ENCODE results near the gene H6PD.
"Not testable (repeated sequence)": the region's sequence is repeated elsewhere in the genome, so short reads cannot be mapped to it uniquely, and the experiment has no call there.

Gene H6PD

DNA sequence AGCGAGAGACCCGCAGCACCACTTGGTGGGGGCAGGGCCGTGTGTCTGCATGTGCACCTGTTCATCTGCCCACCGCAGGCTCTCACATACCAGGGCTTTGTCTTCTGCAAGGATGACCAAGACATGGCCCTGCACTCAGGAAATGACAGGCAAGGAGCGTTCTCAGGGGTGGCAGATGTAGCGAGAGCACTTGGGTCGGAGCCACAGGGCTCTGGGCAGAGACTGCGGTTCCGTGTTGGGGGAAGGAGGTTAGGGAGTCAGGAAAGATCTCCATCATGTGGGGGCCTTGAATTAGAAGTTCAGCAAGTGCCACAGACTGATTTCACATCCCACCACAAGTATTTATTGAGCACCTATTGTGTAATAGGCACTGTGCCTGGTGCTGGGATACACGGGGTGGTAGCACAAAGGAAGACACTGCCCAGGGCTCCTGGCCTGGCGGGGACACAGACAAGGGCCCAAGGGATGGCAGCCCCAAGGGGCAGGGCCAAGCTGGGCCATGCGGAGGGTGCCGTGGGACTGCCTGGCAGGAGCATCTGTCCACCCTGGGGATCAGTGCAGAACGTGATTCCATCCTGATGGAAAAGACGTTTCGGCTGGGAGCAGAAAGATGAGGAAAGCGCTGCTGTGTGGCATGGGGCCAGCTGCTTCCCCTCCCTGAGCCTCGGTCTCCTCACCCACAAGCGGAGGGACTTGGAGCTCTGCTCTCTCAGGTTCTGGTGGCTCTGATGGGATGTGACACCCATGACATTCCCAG lies 46.7 kb downstream of the H6PD start:
- no peak for DNase-seq

DNA sequence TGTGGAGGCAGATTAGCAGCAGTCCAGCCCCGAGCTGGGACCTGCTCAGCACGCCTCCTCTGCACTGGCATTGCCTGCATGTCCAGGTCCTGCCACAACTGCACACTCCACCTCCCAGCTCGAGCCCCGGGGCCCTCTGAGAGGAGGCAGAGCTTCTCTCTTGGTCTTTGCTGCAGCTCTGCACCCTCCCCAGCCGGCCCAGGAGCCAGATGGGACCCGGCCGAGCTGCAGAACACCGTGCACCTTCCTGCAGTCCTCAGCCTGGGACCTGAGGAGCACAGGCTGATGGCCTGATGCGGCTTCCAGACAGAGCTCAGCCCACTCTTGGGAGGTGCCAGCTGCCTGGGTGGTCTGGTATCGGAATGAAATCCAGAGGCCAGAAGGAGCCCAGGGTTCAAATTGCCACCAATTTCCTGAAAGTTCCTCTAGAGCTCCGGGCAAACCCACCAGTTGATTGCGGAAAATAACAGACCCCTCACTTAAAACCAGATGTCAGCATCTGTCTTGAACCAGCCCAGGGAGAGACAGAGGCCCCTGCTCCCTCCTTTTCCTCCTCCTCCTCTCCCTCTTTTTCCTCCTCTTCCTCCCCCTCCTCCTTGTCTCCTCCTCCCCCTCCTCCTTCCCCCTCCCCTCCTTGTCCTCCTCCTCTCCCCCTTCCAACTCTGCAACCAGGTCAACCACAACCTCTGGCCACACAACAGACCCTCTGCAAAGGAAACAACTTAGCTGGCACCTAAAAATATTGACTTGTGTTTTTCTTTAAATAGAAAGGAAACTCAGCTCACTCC lies 47.5 kb downstream of the H6PD start:
- no peak for DNase-seq

DNA sequence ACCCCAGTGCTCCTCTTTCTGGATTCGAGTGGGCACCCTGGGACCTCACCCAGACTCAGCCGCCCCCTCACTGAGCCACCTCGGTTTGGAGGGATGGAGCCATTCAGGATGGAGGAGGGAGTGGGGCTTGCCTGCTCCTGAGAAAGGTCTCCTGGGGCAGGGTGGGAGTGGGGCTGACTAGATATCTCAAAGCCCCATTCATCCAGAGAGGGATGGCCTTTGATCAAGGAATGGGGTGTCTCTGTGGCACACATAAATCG lies 48.1 kb downstream of the H6PD start:
- DNase-seq = no peak

DNA sequence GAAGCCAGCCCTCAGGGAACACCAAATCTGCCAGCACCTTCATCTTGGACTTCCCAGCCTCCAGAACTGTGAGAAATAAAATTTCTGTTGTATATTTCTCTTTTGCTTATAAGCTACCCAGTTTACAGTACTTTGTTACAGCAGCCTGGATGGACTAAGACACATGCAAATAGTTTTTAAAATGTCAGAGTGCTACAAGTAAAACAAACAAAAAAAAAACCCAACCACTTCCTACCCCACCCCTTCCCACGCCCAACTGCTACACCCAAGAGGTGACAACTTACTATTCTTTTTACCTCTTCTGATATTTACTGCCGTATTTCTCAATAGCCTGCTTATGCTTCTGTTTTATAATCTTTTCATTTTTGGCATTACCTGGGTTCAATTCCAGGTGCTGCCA lies 49.5 kb downstream of the H6PD start:
- DNase-seq = no peak

DNA sequence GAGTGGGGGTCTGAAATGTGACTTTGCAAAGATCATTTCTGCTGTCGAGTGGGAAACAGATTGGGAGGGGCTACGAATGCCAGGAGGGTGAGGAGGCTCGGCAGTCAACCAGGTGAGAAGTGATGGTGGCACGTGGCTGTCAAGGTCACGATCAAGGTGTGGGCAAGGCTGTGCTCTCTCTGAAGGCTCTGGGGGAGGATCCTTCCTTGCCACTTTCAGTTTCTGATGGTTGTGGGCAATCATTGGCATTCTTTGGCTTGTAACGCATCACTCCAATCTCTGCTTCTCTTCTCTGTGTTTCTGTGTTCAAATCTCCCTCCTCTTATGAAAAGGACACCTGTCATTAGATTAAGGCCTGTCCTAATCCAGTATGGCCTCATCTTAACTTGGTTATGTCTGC lies 52.0 kb downstream of the H6PD start:
- no peak for DNase-seq

DNA sequence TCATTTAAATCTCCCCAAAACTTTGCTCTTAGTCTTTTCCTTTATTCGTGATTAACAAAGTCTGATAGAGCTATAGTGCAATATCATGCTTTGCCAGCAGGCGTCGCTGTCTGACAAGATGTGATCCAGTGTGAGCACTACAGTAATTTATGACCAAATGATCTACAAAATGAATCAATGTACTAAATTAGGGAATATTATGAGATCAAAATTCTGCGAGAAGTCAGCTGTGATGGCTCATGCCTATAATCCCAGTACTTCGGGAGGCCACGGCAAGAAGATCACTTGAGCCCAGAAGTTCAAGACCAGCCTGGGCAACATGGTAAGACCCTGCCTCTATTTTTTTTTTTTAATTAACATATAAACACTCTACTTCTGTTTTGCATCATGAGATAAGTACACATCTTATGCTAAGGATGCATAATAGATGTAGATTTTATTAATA lies 54.5 kb downstream of the H6PD start:
- peak; percentile 4 to 28 for DNase-seq

DNA sequence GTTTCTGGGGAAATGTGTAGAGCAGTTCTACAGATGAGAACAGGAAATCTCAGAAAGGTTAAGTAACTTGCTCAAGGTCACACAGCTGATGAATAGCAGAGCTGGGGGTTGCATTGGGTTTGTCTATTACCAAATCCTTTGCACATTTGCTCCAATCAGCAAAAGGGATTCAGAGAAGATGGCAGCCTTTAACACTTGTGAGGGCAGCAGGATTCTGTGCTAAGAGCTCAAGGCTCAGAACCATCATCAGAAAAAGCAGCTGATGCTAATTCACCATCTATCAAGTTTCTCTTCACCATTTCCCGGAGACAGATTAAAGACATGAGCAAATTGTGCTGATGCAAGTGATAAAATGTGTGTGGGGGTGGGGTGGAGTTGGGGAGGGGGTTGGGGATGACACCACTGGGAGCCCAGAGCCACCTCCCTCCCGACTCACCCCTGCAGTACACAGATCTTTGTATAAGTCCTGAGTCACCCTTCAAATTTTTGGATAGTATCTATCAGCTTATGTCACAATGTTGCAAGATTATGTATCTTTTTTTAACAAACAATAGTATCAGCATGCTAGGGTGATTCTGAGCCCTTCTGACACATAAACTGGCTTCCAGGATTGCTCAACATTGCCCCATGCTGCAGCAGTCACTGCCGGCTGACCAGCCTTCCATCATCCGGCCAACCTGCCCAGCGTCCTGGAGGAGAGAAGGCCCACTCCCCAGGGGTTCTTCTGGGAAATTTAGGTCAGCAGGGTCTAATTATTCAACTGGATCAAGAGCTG lies 55.3 kb downstream of the H6PD start:
- DNase-seq = no peak

DNA sequence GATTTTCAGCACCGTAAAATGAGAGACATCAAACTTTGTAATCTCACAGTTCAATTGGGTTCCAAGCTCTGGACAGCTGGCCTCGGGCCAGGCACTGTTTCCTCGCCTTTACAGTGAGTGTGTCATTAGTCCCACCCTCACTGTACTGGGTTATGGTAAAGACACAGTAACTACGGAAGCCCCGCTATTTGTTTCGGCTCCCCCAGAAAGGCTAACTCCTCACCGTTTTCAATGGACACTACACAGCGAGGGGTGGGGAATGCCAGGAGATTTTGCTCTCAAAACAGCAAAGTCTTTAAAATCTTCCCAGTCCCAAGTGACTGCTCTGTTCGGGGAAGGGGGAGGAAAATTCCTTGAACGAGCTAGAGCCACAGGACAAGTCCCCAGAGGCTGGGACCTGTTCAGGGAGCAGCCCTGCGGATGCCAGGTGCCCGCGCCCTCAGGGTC lies 57.4 kb downstream of the H6PD start:
- no peak for DNase-seq

DNA sequence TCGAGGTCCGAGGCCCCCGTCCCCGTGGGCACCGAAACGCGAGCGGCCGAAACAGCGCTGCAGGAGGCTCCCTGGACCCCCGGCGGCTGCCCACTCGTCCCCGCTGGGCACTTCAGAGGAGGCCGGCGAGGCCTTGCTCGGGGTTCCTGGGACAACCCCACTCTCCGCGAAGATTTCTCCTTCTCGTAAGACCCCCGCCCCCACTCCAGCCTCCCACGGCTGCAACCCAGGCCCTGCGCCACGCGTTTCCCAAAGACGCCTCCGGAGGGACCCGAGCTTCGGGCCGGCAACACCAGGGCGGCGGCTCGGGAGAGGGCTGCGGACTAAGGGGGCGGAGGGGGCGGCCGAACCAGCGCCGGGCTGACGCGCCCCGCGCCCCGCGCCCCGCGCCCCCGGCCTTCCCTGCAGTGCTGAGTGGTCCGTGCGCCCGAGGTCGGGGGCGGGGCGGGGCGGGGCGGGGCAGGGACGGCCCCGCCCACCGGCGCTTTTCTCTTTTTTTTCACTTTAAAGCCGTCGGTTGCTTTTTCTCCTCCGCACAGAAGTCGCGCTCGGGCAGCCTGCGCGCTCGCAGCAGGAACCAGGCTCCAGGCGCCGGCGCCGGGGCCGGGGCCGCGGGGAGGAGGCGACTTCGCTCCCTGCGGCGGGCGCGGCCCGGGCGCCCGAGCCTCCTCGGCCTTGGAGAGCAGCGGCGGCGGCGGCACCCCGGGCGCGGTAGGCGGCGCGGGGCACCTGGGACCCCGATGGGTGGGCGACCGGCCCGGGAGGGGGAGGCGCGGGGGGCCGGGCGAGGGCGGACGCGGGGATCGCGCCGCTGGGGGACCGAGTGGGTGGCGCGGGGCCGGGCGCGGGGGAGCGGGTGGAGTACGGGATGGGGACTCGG lies 58.0 kb downstream of the H6PD start, which contains the start of gene SPSB1:
Gene SPSB1, plus strand, starts transcription at position 534 of the 880 bp plus-strand sequence. CDS start 62,998 bp downstream, outside the sequence.
- DNase-seq = peak; percentile 16 to 67

DNA sequence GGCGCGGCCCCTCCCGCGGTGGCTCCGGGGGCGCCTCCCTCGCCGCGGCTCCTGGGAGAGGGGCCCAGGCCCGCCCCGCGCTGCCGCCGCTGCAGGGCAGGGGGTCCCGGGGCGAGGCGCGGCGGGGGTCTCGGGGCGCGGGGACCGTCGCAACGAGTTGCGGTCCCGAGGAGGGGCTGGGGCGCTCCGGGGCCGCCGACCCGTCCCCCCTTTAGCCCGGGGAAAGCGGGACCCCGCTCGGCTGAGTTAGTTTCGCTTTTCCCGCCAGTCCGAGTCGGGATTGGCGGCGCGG lies 58.6 kb downstream of the H6PD start:
- no peak for DNase-seq

DNA sequence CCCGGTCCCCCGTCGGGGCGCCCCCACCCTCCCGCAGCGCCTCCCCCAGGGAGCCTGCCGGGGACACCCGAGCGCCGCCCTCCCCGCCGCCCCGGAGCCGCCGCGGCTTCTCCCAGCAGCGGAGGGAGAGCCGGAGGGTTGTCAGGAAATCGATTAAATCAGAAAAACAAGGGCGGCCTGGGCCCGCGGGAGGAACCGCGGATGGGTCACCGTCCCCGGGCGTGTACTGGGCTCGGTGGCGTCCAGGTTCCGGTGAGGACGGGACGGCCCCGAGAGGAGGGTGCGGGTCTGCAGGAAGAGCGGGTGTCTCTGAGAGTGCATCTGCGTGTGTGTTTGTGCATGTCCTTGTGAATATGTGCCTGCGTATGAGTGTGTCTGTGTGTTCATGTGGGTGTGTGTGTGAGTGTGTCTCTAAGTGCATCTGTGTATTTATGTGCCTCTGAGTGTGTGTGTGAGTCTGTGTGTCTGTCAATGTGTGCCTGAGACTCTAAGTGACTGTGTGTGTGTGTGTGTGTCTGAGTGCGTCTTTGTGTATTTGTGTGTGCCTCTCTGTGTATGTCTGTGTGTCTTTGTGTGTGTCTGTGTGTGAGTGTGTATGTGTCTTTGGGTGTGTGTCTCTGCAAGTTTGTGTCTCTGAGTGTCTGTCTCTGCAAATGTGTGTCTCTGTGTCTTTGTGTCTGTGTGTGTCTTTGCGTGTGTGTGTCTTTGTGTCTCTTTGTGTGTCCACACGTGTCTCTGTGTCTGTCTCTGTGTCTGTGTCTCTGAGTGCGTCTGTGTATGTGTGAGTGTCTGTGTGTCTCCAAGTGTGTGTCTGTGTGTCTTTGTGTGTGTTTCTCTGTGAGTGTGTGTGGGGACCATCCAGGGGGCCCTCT lies 59.2 kb downstream of the H6PD start:
- no peak for DNase-seq

DNA sequence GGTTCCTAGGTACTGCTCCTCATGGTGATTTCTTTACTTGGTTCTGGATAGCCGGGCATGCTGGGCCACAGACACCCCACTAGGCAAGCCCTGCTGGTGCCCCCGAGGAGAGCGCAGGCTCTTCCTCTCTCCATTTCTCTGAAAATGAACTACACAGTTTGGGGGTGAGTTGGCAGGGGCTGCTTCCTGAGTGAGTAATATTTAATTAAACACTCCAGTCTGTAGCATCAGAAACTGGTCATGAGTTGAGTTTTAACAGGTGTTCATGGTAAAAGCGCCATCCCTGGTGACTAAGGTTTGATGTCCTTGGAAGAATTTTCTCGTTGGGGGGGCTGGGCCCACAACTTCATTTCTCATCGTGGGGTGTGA lies 59.8 kb downstream of the H6PD start:
- no peak for DNase-seq

DNA sequence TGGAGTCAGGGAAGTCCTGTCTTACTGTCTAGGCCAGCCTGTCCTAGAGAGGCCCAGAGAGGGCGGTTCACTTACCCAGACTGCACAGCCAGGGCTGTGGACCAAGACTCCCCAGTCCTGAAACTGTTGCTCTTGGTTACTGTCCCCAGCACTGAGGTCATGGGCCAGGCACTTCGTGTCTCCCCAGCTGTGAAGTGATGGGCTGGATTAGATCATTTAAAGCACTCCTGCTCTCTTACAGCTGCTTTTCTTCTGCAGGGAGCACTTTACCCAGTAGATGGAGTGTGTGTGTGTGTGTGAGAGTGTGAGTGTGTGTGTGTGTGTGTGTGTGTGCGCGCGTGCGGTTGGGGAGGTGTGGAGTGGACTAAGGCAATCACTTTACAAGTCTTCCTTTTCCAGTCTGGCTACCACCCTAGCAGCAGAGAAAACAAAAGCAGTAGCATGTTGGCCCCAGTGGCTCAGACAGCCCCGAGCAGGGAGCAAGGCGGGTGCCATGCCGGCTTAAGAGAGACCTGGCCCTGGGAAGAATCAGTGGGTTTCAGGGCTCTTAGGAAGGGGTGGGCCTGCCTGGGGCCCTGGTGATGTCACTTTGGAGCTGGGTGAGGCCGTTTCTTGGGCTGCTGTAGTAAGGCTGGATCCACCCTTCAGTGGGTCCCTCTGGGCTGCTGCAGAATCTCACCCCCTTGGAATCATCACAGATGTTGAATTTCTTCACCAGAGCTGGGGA lies 60.5 kb downstream of the H6PD start:
- no peak for DNase-seq

DNA sequence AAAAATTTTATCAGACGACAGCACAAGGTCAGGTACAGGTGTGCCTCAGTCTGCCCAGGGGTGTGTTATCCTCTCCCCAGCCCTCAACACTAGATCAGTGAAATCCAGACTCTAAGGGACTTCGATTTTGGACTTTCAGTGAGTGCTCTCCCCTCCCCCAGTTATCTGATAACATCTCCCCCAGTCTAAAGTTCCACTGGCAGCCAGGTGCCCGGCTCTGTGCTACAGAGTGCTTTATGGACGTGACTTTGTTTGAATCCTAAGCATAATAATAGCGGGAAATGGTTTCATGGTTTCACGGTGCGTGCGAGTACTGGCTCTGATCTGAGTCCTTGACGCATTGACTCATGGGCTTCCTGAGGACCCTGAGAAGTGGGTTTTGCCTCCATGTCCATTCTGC lies 61.3 kb downstream of the H6PD start:
- DNase-seq = no peak

DNA sequence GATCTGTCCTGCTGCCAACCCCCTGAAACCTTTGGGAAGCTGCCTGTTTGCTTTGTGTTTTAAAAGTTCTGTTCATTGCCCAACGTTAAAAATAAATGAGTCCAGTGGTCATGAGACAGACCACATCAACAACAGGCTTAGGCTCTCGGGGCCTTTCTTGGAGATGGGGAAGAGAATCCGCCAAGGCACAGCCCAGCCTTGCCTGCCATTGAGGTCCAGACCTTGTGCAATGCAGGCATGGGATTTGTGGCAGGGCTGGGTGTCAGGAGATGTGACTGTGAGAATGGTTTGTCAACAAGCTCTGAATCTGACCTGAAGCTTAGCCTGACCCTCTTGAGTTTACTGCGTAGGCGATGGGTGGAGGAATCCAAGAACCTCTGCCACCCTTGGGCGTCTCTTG lies 62.3 kb downstream of the H6PD start:
- DNase-seq = no peak

DNA sequence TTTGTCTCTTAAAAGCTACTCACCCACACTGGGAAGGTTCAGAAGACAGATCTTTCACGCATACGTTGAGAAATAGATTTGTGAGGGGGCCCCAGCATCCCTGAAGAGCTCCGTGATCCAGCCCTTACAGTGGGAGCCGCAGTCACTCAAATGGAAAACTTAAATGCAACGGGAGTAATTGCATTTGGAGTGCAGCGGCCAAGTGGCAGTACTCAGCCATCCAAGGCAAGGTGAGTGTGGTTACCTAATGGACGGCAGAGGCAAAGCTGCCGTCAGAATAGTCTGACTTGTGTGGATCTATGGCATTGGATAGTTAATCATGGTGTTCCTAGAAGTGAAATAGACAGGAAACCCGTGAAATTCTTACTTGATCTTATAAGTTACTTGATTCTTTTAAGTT lies 63.3 kb downstream of the H6PD start:
- DNase-seq = no peak

DNA sequence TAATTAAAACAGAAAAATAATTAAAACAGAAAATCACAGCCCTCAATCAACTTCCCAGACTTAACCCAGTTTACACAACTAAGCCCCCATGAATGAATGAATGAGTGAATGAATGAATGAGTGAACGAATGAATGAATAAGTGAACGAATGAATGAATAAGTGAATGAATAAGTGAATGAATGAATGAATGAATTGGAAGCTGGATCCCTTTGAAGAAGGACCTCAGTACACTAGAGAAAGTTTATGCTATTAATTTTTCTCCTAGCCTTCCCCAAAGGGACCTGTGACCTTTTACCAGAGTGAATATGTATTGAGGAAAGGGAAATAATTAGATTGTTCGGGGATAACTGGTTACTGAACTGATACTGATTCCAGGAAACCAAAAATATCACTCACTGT lies 63.7 kb downstream of the H6PD start:
- no peak for DNase-seq

DNA sequence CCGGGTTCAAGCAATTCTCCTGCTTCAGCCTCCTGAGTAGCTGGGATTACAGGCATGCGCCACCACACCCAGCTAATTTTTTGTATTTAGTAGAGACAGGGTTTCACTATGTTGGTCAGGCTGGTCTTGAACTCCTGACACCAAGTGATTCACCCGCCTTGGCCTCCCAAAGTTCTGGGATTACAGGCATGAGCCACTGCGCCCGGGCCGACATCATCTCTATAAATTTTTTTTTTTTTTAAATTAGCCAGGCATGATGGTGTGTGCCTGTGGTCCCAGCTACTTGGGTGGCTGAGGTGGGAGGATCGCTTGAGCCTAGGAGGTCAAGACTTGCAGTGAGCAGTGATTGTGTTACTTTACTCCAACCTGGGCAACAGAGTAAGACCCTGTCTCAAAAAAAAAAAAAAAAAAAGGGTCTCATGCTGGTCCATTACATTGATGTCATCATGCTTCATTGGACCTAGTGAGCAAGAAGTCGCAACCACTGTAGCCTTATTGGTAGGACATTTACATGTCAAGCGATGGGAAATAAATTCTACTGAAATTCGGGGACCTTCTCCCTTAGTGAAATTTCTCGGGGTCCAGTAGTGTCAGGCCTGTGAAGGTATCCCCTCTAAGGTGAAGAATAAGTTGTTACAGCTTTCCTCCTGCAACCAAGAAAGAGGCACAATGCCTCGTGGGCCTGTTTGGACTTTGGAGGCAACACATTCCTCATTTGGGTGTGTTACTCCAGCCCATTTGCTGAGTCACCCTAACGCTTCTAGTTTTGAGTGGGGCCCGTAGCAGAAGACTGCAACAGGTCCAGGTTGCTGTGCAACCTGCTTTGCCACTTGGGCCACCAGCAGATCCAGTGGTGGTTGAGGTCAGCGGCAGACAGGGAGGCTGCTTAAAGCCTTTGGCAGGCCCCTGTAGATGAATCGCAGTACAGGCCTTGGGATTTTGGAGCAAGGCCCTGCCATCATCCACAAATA lies 65.3 kb downstream of the H6PD start:
- not testable (repeated sequence) for DNase-seq

DNA sequence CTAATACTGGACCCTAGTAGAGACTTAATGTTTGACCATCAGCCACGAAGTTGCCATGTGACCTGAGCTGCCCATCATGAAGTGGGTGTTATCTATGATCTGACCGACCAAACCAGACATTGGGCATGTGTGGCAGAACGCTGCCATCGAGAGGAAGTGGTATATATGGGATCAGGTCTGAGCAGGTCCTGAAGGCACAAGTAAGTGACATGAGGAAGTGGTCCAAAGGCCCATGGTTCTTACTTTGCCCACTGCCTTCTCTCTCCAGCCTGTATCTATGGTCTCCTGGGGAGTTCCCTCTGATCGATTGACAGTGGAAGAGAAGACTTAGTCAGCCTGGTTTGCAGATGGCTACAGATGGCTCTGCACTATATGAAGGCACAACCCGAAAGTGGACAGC lies 66.0 kb downstream of the H6PD start:
- DNase-seq = no peak
